GM12801 (cell line): ENCODE results near the gene MYH4.

Experiments
- CTCF ChIP-seq: IDR thresholded peaks from one replicate; pipeline ENCODE4 v1.5.1; 2011; ENCODE audit warnings: control low read depth; ENCODE audit not compliant: insufficient read length; ENCODE audit errors: extremely low read depth

MYH4 gene

DNA sequence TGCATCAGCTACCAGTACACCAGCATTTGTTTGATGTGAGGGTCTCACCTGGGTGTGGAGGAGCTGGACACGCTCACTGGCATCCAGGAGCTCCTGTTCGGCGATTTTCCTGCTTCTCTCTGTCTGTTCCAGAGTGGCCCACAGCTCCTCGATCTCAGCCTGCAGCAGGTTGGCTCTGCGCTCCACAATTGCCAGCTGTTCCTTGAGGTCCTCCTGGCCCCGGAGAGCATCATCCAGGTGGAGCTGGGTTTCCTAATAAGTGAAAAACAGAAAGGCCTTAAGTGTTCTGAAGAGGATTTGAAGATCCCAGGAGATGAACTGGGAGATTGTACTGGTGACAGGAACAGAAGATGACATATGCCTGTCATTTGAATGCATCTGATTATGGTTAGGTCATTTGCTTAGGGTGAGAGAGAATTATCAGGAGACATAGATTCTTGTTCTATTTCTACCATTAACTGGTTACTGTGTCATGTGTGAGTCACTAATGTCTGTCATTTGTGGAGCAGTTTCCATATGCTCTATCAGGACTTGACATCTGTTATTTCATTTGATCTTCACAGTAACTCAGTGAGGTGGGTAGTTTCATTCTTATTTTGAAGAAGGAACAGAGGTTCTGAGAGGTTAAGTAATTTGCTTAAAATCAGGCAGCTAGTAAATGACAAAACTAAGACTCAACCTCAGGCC is 75.0 kb downstream of the MYH4 start:
- no peak for TF ChIP-seq CTCF
